ENCODE data around the gene MED13.

- TF ChIP-seq CTCF (IDR thresholded peaks at IDR 0.05; ENCODE audit: insufficient read depth, low read length, poor library complexity, severe bottlenecking) (no peak), EZH2phosphoT487 (conservative IDR thresholded peaks at IDR 0.05; ENCODE audit: low read length) (no peak)
These were observed 64.9 kb downstream of the MED13 start for GRCh38 chr17:62000186-62000585.
